ENCODE data around the gene C1orf105.
"Not testable (repeated sequence)": the region's sequence is repeated elsewhere in the genome, so short reads cannot be mapped to it uniquely, and the experiment has no call there.

The C1orf105 gene

DNA sequence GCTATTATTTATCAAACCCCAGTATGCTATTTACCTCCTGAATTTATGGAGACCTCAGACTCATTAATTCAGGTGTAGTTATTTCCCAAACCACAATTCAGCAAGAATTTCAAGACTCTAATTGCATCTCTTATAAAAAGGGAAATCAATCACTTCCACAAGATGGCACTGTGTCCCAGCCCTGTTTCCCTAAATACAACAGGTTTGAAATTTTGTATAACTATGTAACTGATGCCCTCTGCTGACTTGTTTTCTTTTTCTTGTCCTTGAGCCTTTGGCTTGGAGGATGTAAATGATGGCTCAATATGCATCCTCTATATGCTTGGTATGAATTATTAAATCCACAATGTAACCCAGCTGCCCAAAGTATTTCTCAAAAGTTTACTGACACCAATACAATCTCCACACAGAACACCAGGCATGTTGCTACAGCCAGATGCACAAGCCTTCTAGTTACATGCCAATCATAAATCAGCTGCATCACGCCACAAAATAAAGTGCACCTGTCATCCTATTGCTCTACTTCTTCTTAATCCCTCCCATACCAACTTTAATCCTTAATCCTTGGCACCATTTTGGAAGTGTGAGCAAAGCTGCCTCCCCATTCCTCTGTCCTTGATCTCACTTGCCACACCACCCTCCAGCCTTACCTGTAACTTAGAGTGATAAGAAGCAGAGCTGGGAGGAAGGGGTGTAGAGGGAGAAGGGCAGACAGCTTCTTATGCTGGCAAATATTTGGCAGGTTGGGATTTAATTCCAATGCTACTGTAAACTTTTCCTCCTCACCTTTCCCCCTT, 9.0 kb downstream of the C1orf105 start:
- FAIRE-seq, result no peak

DNA sequence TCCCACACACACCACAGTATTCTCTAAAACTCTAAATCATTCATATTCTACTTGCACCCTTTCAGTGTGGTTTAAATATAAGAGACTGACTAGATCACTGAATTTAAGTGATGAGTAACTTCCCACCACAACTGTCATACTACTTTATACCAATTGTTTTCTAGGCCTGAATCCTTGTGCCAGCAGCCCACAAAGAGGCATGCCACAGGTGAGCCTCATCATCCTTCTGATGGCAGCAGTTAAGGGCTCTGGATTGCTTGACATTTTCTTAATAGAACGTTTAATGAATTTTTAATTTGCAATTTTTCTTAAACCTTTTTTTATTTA, 9.6 kb downstream of the C1orf105 start:
- no peak for FAIRE-seq

DNA sequence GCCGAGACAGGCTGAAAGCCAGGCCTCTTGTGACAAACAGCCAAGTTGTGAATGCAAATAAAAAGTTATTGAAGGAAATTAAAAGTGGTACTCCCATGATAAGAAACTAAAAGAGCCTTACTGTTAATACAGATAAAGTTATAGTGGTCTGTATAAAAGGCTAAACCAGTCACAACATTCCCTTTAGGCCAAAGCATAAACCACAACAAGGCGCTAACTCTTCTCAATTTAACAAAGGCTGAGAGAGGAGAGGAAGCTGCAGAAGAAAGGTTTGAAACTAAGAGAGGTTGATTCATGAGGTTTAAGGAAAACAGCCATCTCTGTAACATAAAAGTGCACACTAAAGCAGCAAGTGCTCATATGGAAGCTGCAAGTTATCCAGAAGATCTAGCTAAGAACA, 10.7 kb downstream of the C1orf105 start:
- no peak for FAIRE-seq

DNA sequence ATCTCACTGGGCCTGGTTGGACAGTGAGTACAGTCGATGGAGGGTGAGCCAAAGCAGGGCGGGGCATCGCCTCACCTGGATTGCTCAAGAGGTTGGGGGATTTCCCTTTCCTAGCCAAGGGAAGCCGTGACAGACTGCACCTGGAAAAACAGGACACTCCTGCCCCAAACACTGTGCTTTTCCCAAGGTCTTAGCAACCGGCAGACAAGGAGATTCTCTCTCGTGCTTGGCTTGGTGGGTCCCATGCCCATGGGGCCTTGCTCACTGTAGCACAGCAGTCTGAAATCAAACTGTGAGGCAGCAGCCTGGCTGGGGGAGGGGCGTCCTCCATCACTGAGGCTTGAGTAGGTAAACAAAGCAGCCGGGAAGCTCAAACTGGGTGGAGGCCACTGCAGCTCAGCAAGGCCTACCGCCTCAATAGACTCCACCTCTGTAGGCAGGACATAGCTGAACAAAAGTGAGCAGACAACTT, 11.3 kb downstream of the C1orf105 start:
- FAIRE-seq, result no peak

DNA sequence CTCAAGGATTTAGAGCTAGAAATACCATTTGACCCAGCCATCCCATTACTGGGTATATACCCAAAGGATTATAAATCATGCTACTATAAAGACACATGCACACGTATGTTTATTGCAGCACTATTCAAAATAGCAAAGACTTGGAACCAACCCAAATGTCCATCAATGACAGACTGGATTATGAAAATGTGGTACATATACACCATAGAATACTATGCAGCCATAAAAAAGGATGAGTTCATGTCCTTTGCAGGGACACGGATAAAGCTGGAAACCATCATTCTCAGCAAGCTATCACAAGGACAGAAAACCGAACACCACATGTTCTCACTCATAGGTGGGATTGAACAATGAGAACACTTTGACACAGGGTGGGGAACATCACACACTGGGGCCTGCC, 16.7 kb downstream of the C1orf105 start:
- FAIRE-seq, result not testable (repeated sequence)

DNA sequence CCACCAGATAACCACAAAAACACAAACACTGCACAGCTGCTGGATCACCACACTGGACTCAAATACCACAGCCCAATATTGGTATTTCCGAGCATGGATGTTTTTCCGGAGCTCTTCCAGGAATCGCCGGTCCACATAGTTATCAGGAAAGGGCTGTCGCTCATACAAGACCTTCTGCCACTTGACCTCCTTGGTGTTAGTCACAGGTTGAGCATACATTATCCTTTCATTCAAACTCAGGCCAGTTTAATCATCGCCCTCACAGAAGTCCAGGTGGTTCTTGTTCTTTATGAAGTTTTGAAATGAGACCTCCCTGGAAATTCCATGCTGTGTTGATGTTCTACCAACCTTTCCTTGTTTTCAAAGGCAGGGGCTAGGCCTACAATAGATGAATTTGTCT, 21.9 kb downstream of the C1orf105 start:
- no peak for FAIRE-seq

DNA sequence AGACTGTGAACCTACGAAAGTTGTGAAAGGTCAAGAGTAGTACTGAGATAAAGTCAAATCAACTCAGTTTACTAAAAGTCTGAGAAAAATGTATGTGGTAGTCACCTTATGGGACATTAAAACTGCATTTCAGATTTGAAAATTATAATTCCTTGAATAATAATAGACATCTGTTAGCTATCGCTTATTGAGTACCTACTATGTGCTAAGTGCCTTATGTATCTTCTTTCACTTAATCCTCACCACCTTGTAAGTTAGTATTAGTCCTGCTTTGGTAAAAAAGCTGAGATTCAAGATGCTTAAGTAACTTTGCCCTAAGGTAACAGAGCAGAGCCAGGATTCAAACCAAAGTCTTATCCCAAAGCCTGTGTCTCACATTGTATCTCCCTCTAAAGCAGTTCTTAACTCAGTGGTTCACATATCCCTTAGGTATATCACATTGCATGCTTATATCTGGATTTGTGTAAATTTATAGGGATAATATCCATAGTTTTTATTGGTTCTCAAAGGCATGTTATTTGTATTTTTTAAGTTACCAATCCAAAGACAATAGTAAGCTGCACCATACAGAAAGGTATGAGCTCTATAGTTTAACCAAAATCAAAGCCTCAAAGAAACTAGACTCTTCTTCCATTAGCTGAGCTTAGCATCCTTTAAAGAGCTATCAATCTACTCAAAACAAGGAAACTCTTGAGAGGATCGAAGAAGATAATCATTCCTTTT, 22.5 kb downstream of the C1orf105 start:
- FAIRE-seq, result no peak

DNA sequence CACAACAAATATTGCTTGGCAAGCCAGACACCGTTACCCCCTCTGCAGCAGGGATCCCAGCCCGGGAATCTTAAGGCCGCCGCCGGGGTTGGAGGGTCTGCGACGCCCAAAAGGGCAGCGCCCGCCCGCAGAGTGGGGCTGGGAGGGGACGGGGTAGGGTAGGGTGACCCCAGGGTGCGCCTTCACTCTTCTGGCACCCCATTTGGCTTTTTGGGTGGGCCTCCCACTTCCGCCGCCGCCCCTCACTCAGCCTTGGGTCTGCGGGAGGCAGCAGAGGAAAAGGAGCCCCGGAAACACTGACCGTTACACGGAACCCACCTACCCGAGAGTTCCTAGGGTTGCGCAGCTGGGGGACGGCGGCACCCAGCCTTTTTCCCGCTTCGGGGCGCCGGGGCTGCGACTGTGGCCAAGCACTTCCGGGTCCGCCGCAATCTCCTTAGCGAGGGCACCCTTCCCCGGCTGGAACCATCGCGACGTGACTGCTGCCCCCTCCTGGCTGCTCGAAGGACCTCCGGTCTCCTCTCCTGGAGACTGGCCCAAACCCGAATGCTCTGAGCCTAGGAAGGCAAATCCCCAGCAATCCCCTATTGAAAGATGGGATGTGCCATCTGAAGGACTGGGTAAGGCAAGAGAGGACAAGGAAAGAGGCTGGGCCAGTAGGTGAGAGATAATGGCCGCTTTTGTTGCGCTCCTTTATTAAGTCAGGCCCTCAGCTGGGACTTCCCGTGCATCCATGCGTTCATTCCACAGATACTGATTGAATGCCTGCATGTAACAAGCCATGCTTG, 23.4 kb downstream of the C1orf105 start, which contains the start of gene PIGC:
Gene PIGC, minus strand, starts transcription at position 404 of the 788 bp plus-strand sequence. CDS start 1,447 bp downstream, outside the sequence.
- no peak for FAIRE-seq

DNA sequence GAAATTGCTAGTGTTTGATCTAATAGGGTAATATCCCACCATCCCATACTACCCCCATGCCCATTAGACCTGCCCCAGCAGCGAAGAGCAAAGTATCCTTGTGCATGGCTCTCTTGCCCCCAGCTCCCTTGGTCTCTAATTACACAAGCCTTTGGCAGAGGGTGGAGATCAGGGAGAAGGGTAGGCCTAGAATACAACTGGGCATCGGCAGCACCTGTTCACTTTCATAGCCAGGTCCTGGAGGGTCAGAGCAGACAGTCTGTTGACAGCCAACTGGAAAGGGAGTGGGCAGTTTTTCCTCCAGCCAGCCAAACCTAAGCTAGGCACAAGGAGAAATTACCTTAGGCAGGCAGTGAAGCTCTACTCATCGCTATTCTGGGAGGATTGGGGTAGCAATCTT, 26.1 kb downstream of the C1orf105 start:
- no peak for FAIRE-seq

DNA sequence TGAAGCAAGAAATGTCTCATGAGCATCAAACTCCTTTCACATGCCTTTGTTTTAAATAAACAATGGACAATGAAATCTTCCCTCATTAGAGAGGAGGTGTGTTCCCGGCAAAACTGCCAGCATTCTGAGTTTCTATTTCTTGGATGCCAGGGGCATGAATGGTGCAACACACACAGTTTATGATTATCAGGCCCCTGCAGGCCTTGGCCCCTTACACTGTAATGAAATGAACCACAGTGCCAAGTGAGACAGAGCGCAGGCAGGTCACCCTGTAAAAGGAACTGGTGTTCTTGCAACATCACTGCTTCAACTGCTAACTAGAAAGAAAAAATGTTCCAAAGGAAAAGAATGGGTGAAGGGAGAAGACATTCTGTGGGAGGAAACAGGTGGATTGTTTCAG, 27.2 kb downstream of the C1orf105 start:
- no peak for FAIRE-seq

DNA sequence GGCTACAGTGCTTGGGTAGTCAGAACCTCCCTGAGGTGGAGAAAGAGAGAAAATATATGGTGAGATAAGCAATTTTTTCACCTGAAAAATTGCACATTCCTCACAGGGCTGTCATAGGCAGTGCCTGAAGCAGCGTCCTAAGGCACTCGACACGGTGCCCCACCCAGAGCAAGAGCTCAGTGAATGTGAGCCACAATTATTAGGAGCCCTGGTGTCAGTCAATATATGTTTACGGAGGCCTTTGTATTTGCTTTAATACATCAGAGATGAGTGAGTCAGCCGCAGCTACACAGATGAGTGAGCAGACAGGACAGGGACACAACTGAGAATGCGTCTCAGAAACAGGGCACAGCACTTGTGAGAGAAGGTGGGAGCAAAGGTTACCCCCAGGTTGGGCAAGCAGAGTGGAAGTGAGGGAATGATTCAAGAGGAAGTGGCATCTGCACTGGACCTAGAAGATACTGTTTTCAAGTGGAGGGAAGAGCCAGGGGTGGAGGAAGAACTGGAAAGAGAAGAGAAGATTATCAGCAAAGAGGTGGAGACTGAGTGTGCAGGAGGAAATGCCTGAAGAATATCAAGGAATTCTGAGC, 28.6 kb downstream of the C1orf105 start:
- no peak for FAIRE-seq

DNA sequence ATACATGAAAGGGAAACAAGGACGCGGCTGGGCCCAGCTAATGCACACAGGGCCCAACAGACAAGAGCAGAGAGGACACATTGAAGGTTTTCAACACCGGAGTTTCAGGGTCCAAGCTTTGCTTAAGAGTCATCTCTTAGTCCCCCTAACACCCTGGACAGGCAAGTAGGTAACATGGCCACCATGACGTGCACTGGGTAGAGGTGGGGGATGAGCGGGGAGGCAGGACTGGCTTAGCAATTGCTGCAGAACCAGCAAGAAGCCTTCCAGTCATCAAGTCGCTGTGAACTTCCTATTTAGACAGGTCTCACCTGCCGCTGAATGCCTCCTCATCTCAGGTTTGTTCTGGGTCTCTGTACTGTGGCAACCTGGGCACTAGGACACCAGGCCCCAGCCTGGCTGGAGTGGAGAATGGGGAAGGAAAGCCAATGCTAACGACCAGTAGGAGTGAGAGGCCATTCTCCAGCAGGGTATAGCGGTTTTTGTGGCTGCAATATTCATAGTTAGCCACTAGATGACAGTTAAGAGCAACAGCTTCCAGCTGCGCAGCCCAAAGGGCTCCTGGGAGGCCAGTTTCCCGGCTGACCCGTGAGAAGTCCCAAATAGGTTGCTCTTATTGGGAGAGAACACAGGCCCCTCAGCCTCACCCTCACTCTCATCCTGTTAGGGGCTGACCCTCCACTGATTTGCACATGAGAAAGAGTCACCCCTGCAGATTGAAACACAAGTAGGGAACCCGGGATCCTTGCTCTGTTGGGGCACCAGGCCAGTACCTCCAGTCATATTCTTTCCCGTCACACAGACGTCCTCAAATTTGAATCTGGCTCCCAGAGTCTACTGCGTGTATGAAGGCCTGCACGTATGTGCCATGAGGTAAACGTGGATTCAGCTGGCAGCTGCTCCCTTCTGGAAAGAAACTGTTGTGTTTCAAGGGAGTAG, 29.4 kb downstream of the C1orf105 start:
- FAIRE-seq, result no peak

DNA sequence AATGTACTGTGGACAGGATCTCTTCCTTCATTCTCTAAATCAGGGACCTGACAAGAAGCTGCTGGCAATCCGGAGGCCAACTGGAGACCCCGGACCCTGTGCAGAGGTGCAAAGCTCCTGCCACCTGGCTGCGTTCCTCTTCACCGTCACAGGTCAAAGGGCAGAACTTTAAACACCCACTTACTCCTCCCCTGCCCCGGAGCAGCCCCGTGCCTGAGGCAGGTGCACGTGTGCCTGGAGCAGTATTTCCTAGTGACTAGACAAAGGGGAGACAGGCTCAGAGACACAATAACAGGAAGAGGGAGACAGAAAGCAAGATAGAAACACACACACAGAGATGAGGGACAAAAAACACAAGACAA, 30.0 kb downstream of the C1orf105 start:
- no peak for FAIRE-seq

DNA sequence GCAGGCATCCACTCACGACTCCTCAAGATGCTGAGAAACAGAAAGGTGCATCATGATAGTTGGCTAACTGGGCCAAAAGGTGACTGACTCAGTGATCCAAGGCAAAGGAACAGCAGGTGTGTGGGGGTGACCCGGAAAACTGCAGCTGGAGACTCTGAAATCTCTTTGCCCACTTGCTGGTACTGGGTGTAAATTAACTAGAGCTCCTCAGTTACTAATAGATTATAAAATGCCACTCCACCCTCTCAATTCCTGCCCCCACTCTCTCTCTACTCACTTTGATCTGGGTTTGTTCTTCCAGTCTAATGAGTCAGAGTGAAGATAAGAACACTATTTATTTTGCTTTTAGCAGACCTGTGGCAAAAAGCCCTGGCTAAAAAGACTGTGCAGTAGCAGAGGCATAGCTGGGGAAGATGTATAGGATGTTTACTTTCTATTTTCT, 30.5 kb downstream of the C1orf105 start:
- no peak for FAIRE-seq

DNA sequence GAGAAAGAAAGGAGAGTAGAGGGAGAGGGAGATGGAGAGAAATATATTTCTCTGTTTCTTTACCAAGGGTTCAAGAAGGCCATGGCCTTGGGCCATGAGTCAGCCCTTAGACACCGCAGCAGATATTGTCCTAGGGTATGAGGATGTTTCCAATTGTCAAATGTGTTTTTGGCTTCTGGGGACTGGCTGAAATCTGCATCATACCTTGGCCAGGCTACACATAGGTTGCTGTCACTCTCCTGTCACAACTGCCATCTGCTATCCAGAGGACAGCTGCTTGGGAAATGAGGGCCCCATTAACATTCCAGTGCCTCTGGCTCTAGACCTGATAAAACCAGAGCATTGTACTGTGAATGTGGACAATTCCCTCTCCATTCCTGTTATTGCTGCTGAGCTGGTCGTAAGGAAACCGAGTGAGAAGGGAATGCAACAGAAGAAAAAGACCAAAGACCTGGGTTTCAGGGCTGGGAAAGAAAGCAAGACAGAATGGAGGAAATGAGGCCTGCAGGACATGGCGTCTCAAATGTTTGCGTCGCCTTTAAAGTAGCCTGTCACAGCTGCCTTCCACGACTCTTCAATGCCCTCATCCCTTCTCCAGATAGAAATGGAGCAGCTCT, 32.2 kb downstream of the C1orf105 start:
- FAIRE-seq, result no peak

DNA sequence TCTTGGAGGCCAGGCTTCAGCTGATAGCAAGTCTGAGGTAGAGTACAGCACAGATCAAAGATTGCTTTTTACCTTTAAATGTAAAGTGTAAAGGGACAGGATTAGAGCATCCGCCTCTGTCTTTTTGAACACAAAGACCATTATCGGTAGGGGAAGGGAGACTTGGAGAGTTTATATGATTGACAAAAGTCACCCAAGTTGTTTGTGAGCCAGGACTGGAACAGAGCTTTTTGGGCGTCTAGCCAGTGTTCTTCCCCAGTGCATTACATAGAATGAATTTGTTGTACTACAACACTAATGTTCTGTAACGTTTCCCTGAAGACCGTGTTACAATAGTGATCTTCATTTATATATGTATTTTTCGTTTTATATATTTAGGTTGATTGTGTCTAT, 32.7 kb downstream of the C1orf105 start:
- FAIRE-seq, result no peak

DNA sequence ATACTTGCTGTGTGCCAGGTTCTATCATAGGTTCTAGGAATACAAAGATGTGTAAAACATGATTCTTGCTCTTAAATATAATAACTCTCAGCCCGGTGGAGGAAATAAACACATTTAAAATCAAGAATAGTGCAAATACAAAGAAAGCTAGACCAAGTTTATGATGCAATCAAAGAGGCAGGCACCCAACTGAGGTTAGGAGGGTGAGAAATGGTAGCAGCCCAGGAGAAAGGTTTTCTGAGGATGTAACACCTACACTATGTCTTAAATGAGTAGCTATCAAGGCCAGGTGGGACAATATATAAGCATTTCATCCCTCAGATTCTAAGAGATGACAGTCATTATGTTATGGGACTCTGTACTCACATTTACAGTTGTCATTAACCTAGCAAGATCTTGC, 33.1 kb downstream of the C1orf105 start:
- FAIRE-seq, result no peak

DNA sequence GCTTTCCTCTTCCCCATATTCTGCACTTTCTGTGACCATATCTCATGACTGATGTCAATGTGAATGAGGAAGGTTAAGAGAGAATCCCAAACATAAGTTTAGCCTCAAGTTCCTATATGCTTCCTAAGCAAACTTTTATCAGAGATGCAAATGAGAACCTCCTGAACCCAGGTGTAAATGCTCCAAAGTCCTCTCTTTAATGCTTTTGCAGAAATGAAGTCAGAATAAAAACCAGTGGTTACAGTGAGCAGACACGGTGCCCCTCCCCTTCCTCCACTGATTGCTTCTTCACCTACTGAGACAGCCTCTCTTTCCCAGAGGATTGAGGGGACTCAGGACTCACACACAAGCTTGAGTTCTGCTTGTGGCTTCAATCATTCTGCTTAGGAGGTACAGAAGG, 35.0 kb downstream of the C1orf105 start:
- no peak for FAIRE-seq

DNA sequence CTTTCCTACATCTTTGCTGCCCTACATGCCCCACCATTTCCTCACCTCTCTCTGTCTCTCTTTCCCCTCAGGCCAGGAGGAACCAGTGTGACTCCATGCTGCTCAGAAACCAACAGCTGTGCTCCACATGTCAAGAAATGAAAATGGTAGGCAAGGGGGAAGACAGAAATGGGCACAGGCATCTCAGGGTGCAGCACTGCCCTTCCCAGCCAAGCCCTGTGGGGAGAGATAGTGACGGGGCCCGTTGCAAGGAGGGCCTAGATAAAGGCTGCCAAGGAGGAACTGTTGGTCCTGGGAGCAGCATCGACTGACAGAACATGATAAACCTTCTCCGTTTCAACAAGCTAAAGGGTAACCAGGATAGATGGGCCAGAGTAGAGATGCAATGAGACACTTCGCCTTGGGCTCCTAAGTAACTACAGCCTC, 35.9 kb downstream of the C1orf105 start:
- FAIRE-seq, result no peak

DNA sequence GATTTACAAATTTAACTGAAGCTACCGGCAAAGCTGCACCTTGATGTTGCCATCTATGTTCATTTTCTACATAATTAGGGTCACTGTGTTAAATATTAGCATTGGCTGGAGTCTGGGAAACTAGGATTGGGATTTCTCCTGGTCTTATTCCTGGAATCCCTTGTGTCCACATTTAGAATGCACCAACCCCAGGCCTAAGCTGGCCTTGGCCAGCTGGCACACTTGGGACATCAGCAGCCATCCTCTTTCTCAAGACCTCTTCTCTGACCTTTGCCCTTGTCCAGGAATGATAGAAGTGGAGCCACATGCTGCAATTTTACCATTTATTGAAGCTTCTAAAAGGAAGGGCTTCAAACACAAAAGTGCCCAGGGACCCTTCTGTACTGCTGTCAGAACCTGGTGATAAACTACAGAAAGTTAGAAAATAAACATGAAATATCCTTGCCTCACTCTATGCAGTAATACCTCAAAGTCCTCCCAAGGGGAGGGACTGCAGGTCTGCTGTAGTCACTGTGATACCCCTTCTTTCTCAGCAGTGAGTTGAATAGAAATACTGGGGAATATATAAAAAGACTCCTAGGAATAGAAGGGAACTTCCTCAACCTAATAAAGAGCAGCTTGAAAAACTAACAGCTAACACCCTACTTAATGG, 37.1 kb downstream of the C1orf105 start:
- no peak for FAIRE-seq

DNA sequence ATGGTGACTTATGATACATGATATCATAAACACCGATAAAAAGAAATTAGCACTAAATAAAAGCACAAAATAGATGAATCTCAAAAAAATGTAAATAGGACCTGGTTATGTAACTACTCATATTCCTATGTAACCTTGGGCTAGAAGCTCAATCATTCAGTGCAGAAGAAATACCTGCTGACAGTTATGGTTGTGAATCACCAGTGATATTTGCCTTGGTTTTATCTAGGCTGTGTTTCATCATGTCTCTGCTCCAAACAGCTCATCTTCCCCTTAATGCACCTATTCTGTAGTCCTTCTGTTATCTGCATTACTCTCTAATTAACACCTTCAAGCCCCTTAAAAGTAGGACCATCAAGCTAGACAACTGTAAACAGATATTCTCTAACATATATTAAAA, 39.7 kb downstream of the C1orf105 start:
- no peak for FAIRE-seq
